GM18858 (cell line): ENCODE results near the gene SAT2.

Experiments used
- ATAC-seq: cut with Tn5 transposase; IDR thresholded peaks from one replicate; pipeline ENCODE4 v1.9.1; 2021; ENCODE audit not compliant: unreplicated experiment

SAT2 gene

DNA sequence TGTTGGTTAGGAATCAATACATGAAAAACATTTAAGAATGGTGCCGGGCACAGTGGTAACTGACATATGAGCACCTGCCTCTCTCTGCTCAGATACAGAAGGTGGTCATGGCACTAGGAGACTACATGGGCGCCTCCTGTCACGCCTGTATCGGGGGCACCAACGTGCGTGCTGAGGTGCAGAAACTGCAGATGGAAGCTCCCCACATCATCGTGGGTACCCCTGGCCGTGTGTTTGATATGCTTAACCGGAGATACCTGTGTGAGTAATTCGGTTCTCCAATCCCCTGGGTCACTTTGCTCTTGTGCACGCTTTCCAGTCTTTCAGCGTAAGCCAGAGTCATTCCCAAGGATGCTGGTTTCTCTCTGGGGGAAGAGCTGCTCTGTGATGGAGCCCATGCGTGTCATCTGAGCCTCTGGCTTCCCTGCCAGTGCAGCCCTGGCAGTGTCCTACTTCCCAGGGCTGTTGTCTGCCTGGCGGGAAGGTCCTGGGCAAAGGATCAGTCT lies 51.1 kb downstream of the SAT2 start:
- no peak for ATAC-seq
